Fibroblast of villous mesenchyme (primary cell): Measurements from ENCODE around the gene BAIAP2. TPM values are rescaled to one million over a fixed set of nuclear protein-coding genes. Genes with fewer than 3 reads are reported as not detected.

Experiments used
- DNase-seq: peaks from one replicate; pipeline ENCODE4 v3.0.0-alpha.2; 2010; ENCODE audit warnings: low read depth
- H3K4me3 ChIP-seq: 2 replicates; pipeline ENCODE4 v1.5.1; 2011; ENCODE audit warnings: low read depth, mild to moderate bottlenecking, low read length
- CTCF ChIP-seq: IDR thresholded peaks from 2 replicates; pipeline ENCODE4 v1.5.1; 2012; ENCODE audit warnings: low read depth, mild to moderate bottlenecking, low read length; ENCODE audit not compliant: insufficient read depth
- total RNA-seq: library from RNA; depleted of rRNA; stranded (reverse); fragments of >200 nt; gene quantifications from 2 replicates; pipeline ENCODE4 v1.2.3, GENCODE V29; 2012

BAIAP2 gene
- total RNA-seq, 1 donor: 25.0 TPM

- no peak for DNase-seq
- no peak overlapping the region for H3K4me3 ChIP-seq
- TF ChIP-seq CTCF: no peak
Measured at GRCh38 chr17:81132770-81133723, 98.1 kb downstream of the BAIAP2 start.

GRCh38 chr17:81134064-81134781 lies 99.3 kb downstream of the BAIAP2 start:
- DNase-seq: no peak
- TF ChIP-seq CTCF: no peak
- no peak overlapping the region for H3K4me3 ChIP-seq

- no peak for TF ChIP-seq CTCF
- no peak for DNase-seq
- no peak overlapping the region for H3K4me3 ChIP-seq
Measured at GRCh38 chr17:81135505-81136278, 100.7 kb downstream of the BAIAP2 start.

GRCh38 chr17:81136366-81136765 lies 101.4 kb downstream of the BAIAP2 start:
- H3K4me3 ChIP-seq: no peak overlapping the region
- DNase-seq: no peak
- no peak for TF ChIP-seq CTCF

- no peak overlapping the region for H3K4me3 ChIP-seq
- no peak for DNase-seq
- no peak for TF ChIP-seq CTCF
Measured at GRCh38 chr17:81137248-81137647, 102.3 kb downstream of the BAIAP2 start.

GRCh38 chr17:81138083-81138482 lies 103.1 kb downstream of the BAIAP2 start:
- no peak for TF ChIP-seq CTCF
- DNase-seq: no peak
- H3K4me3 ChIP-seq: no peak overlapping the region
